T-cell (primary cell): ENCODE results near the gene SYT14. TPM values are rescaled to one million over a fixed set of nuclear protein-coding genes. Genes with fewer than 3 reads are reported as not detected.
"Not testable (repeated sequence)": the region's sequence is repeated elsewhere in the genome, so short reads cannot be mapped to it uniquely, and the experiment has no call there.

Experiments used
- ATAC-seq, 4 experiments: fragments of 200-7000 bp in 3 of 4; fragments of 150-1000 bp in 1 of 4; cut with Tn5 transposase; replicated peaks in 1 of 4; 1 replicate in 3 of 4; 2 replicates in 1 of 4; pipeline ENCODE4 v1.10.0; 2021; ENCODE audit warnings: moderate library complexity in 3 of 4, mild to moderate bottlenecking in 2 of 4, moderate number of reproducible peaks in 1 of 4
- CTCF ChIA-PET, 2 donors: fragments of 300-600 bp; sonication (Branson Sonifier 250); formaldehyde crosslinking; loops; one replicate each; lab custom pipeline; 2022; ENCODE audit warnings: antibody characterized with exemption in 2 of 2; lab: Charles Lee
- POLR2A ChIA-PET, 2 donors: fragments of 300-600 bp; sonication (Branson Sonifier 250); formaldehyde crosslinking; loops; one replicate each; lab custom pipeline; 2022; ENCODE audit warnings: antibody characterized with exemption in 2 of 2; lab: Charles Lee
- DNase-seq, 35 experiments: peaks; one replicate each; pipeline versions ENCODE4 v3.0.0 to v3.0.0-alpha.2; 2013 to 2023
- H3K27ac ChIP-seq: one replicate; pipeline ENCODE4 v1.5.1; 2013; ENCODE audit warnings: low read length
- H3K27me3 ChIP-seq, 2 experiments: replicated peaks in 1 of 2; 1 replicate in 1 of 2; 2 replicates in 1 of 2; pipeline versions ENCODE4 v1.6.1 to v1.7.0; 2013; ENCODE audit warnings: low read length in 1 of 2, mixed read lengths in 1 of 2; ENCODE audit not compliant: control insufficient read depth in 2 of 2, insufficient read depth in 2 of 2; ENCODE audit errors: extremely low read depth in 1 of 2
- H3K36me3 ChIP-seq, 2 donors: 1 replicate in 1 of 2; 2 replicates in 1 of 2; pipeline versions ENCODE4 v1.6.1 to v1.7.0; 2013; ENCODE audit warnings: low read length in 1 of 2; ENCODE audit not compliant: control insufficient read depth in 2 of 2, insufficient read depth in 1 of 2; ENCODE audit errors: extremely low read depth in 1 of 2
- H3K4me1 ChIP-seq, 2 experiments: 1 replicate in 1 of 2; 2 replicates in 1 of 2; pipeline versions ENCODE4 v1.6.1 to v1.7.0; 2013; ENCODE audit warnings: low read length in 2 of 2, mixed read lengths in 1 of 2; ENCODE audit not compliant: insufficient read depth in 2 of 2, control insufficient read depth in 1 of 2; ENCODE audit errors: extremely low read depth in 1 of 2
- H3K4me3 ChIP-seq, 2 donors: 1 replicate in 1 of 2; 2 replicates in 1 of 2; pipeline versions ENCODE4 v1.5.1 to v1.7.0; 2013; ENCODE audit warnings: mild to moderate bottlenecking in 2 of 2, low read length in 1 of 2, moderate library complexity in 1 of 2; ENCODE audit not compliant: control insufficient read depth in 1 of 2; ENCODE audit errors: extremely low read depth in 1 of 2
- H3K9me3 ChIP-seq: 2 replicates; pipeline ENCODE4 v1.7.0; 2013
- H3K27ac Mint-ChIP-seq, 2 donors: one replicate each; pipeline ENCODE4 v1.8.0; 2020 to 2021; ENCODE audit warnings: mild to moderate bottlenecking in 2 of 2, mixed read lengths in 2 of 2
- H3K27me3 Mint-ChIP-seq, 2 donors: one replicate each; pipeline ENCODE4 v1.8.0; 2021 to 2022; ENCODE audit warnings: mixed read lengths in 2 of 2
- H3K36me3 Mint-ChIP-seq: one replicate; pipeline ENCODE4 v1.8.0; 2021; ENCODE audit warnings: mixed read lengths
- H3K4me1 Mint-ChIP-seq, 3 donors: one replicate each; pipeline ENCODE4 v1.8.0; 2020 to 2022; ENCODE audit warnings: mixed read lengths in 3 of 3, mild to moderate bottlenecking in 1 of 3
- H3K4me3 Mint-ChIP-seq, 3 donors: one replicate each; pipeline ENCODE4 v1.8.0; 2020 to 2022; ENCODE audit warnings: mild to moderate bottlenecking in 3 of 3, mixed read lengths in 3 of 3, moderate library complexity in 3 of 3
- H3K9me3 Mint-ChIP-seq, 3 donors: one replicate each; pipeline ENCODE4 v1.8.0; 2020 to 2022; ENCODE audit warnings: mixed read lengths in 3 of 3
- WGBS: methylation state at CpG from one replicate; pipeline ENCODE4 v1.1.5; 2013; ENCODE audit warnings: missing lambda C conversion rate; ENCODE audit not compliant: insufficient coverage; 5-methylcytosine and 5-hydroxymethylcytosine counted together
- total RNA-seq, 35 experiments: library from RNA in 6 of 35; stranded (reverse) in 6 of 35; fragments of 120-200 nt in 1 of 35; gene quantifications; one replicate each; pipeline versions ENCODE4 v1.2.1 to v1.2.4 and lab custom pipeline; 2013 to 2026

SYT14 gene
- not detected for total RNA-seq
- total RNA-seq (2013): not detected
- total RNA-seq (lab: John Stamatoyannopoulos, UW): 0 to 0.18 (median 0) reads per million in 29 experiments

DNA sequence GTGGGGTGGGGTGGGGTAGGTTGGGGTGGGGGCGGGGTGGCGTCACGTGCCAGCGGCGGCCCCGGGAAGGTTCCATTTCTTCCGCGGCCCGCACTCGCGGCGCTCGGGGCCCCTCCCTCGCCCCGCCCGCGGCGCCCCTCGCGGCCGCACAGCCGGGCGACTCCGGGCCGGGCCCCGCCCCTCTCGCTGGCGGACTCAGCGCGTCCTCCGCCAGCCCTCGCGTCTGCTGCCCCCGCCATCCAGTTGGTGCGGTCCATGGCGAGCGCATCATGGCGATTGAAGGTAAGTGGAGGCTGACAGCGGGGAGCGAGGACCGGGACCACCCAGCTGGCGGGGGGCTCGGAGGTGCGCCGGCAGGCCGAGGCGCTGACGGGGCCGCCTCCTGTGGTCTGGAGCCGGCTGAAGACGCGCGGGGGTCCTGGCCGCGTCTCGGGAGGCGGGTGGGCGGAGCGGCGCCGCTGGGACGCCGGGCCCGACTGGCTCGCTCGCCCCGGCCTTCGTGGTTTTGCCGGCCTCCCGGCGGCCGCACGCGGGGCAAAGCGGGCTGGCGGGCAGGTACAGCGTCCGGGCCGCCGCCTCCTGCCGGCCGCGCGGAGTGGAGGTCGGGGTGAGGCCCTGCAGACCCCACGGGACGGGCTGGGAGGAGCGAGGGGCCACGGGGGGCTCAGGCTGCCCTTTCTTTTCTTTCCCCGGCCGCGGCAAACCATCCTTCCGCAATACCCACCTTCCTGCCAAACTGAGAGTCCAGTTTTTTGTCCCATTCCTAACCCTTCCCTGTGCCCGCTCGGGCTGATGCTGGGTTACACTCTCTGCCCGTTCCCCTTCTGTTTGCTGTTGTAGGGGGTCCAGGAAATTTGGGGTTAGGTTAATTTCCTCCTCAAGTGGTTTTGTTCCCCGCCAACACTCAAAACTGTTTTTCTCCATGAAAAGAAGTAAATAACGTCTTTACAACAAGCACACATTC is at the start of gene SYT14:
SYT14 (plus strand) TSS at position 222 of the 964 bp plus-strand sequence; CDS start at position 270, 48 bp downstream.
- H3K4me3 Mint-ChIP-seq: peak within 1 kb of the TSS; percentile 60 to 76 (median 62)
- no peak within 1 kb of the TSS for H3K27ac ChIP-seq
- H3K27ac Mint-ChIP-seq: peak within 1 kb of the TSS in 1 of 2 donors; percentile 71
- peaks cover 66 to 73% of the 10 kb centered on the region in 2 donors for H3K27me3 Mint-ChIP-seq
- H3K4me3 ChIP-seq: peak within 1 kb of the TSS in 1 of 2 donors; percentile 51
- peaks cover 2 to 6% of the 10 kb centered on the region in 2 experiments for H3K4me1 ChIP-seq
- H3K9me3 Mint-ChIP-seq: no peaks in the 10 kb centered on the region
- CTCF ChIA-PET: no interaction called here
- no peaks in the 10 kb centered on the region for H3K36me3 ChIP-seq
- H3K9me3 ChIP-seq: no peaks in the 10 kb centered on the region
- ATAC-seq (no peak), DNase-seq (no peak)
- 8% methylated on average over 81 of the region's 98 CpGs for WGBS
- H3K27me3 ChIP-seq: peaks cover 14 to 17% of the 10 kb centered on the region in 2 experiments
- H3K4me1 Mint-ChIP-seq: peaks cover 10 to 18% (median 13%) of the 10 kb centered on the region in 3 donors
- POLR2A ChIA-PET: no interaction called here
- no peaks in the 10 kb centered on the region for H3K36me3 Mint-ChIP-seq

GRCh38 chr1:209888291-209889076 is 49.5 kb upstream of the SYT14 start:
- CTCF ChIA-PET, H3K36me3 ChIP-seq, H3K9me3 Mint-ChIP-seq, H3K4me3 Mint-ChIP-seq, H3K27me3 ChIP-seq, H3K36me3 Mint-ChIP-seq, DNase-seq, H3K4me1 Mint-ChIP-seq, POLR2A ChIA-PET, H3K4me1 ChIP-seq, H3K27ac ChIP-seq, H3K9me3 ChIP-seq, H3K27ac Mint-ChIP-seq, H3K4me3 ChIP-seq, ATAC-seq: not testable (repeated sequence)
- H3K27me3 Mint-ChIP-seq: peaks cover 17 to 20% of the 10 kb centered on the region in 2 donors
- 82% methylated on average over 23 of the region's 31 CpGs for WGBS

DNA sequence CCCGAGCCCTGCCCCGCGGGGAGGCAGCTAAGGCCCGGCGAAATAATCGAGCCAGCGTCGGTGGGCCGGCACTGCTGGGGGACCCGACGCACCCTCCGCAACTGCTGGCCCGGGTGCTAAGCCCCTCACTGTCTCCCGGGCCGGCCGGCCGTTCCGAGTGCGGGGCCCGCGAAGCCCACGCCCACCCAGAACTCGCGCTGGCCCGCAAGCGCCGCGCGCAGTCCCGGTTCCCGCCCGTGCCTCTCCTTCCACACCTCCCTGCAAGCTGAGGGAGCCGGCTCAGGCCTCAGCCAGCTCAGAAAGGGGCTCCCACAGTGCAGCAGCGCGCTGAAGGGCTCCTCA is 49.0 kb upstream of the SYT14 start:
- CTCF ChIA-PET: no interaction called here
- ATAC-seq (no peak), DNase-seq (no peak)
- Mint-ChIP-seq H3K4me1 (no peaks in the 10 kb centered on the region), H3K36me3 (no peaks in the 10 kb centered on the region), H3K9me3 (no peaks in the 10 kb centered on the region), H3K4me3 (no peak overlapping the region), H3K27ac (no peak overlapping the region), H3K27me3 (peaks cover 19 to 21% of the 10 kb centered on the region in 2 donors)
- Histone ChIP-seq H3K27ac (no peak overlapping the region), H3K36me3 (no peaks in the 10 kb centered on the region), H3K4me1 (no peaks in the 10 kb centered on the region), H3K4me3 (no peak overlapping the region), H3K27me3 (peaks cover 0 to 4% of the 10 kb centered on the region in 2 experiments), H3K9me3 (no peaks in the 10 kb centered on the region)
- POLR2A ChIA-PET: no interaction called here
- 92% methylated on average over 34 of the region's 35 CpGs for WGBS

DNA sequence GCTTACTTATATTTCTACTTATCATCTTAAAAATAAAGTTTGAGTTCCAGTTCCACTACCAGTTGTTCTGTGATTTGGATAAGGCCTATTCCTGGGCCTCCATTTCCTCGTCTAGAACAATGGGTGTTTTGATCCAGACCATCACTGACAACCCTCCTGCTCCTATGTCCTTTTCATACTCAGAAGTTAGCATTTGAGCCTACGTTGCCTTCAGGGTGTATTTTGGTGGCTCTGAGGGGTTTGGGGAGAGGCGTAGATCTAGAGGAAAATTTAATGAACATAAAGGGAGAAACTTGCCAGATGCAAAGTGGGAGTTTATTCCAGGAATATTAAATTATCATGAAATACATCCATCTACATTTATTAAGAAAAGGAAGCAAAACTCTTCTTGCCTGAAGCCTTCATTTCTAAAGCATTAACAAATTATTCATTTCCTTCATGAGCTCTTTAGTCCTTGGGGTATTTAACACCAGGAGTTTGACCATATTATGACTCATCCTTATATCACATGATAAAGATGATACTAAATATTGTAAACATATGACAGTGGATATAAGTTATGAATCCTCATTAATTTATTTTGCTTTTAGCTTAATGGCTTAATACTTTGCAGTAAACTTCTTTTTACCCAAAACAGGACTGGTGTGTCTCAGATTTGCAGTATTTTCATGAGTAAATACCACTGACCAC is 47.2 kb upstream of the SYT14 start:
- peaks cover 0 to 5% of the 10 kb centered on the region in 2 experiments for H3K4me1 ChIP-seq
- no peaks in the 10 kb centered on the region for H3K36me3 Mint-ChIP-seq
- H3K27me3 Mint-ChIP-seq: peaks cover 15 to 24% of the 10 kb centered on the region in 2 donors
- DNase-seq (no peak), ATAC-seq (no peak)
- no peak overlapping the region for H3K4me3 Mint-ChIP-seq
- H3K27ac Mint-ChIP-seq: no peak overlapping the region
- H3K27ac ChIP-seq: no peak overlapping the region
- ChIA-PET CTCF (no interaction called here), POLR2A (no interaction called here)
- H3K36me3 ChIP-seq: no peaks in the 10 kb centered on the region
- no CpG with 5 or more reads among the region's 3 CpGs for WGBS
- peaks cover 0 to 4% of the 10 kb centered on the region in 2 experiments for H3K27me3 ChIP-seq
- no peaks in the 10 kb centered on the region for H3K9me3 Mint-ChIP-seq
- peaks cover 4 to 6% (median 4%) of the 10 kb centered on the region in 3 donors for H3K4me1 Mint-ChIP-seq
- H3K4me3 ChIP-seq: no peak overlapping the region
- H3K9me3 ChIP-seq: no peaks in the 10 kb centered on the region

DNA sequence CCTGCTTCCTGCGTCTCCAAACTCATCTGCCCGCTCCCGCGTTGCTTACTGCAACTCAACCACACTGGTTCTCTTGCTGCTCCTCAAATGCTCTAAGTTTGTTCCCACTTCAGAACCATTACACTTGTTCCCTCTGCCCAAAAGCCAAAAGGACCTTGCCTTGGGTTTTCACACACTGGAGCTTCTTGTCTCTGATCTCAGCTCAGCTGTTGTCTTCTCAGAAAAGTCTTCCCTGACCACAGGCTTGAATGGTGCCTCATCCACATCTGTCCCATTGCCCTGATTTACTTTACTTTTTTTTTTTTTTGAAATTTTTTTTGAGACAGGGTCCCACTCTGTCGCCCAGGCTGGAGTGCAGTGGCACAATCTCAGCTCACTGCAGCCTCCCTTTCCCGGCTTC is 44.3 kb upstream of the SYT14 start:
- Histone ChIP-seq H3K27ac (no peak overlapping the region), H3K4me3 (no peak overlapping the region), H3K27me3 (no peaks in the 10 kb centered on the region), H3K36me3 (no peaks in the 10 kb centered on the region), H3K4me1 (peaks cover 0 to 9% of the 10 kb centered on the region in 2 experiments), H3K9me3 (no peaks in the 10 kb centered on the region)
- Mint-ChIP-seq H3K9me3 (no peaks in the 10 kb centered on the region), H3K4me1 (peaks cover 8 to 12% (median 11%) of the 10 kb centered on the region in 3 donors), H3K4me3 (no peak overlapping the region), H3K27ac (no peak overlapping the region), H3K36me3 (no peaks in the 10 kb centered on the region), H3K27me3 (peaks cover 18 to 24% of the 10 kb centered on the region in 2 donors)
- WGBS: 85% methylated on average over 4 of the region's 6 CpGs
- CTCF ChIA-PET: no interaction called here
- POLR2A ChIA-PET: no interaction called here
- no peak for ATAC-seq
- DNase-seq: no peak

DNA sequence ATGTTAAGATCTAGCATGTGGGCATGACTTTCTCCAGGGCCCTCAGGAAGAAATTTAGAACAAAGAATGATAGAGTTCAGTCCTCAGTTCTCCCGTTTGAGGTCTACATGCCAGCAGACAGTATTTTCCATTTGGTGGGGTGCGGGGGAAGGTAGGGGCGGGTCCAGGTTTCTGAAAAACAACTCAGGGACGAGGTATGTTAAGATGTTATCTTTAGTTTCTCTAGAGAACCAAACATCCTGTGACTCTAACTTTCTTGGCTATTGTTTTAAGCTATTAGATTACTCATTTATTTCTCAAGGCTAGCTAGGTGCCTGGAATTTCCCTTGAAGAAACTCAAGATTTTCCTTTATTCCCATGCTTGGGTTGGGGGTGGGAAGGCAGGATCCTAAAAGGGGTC is 42.3 kb upstream of the SYT14 start:
- ATAC-seq (peak in 2 of 4 experiments; percentile 48 to 70), DNase-seq (no peak)
- Histone ChIP-seq H3K4me1 (peaks cover 0 to 9% of the 10 kb centered on the region in 2 experiments), H3K9me3 (no peaks in the 10 kb centered on the region), H3K4me3 (no peak overlapping the region), H3K27me3 (peaks cover 0 to 5% of the 10 kb centered on the region in 2 experiments), H3K36me3 (no peaks in the 10 kb centered on the region), H3K27ac (no peak overlapping the region)
- WGBS: no CpG with 5 or more reads among the region's 4 CpGs
- ChIA-PET CTCF (no interaction called here), POLR2A (interaction anchor here in 1 of 2 donors (0.6 kb wide), 1 partner anchor 449 kb away, joined by 5 read pairs; no protein-coding TSS in a partner anchor)
- Mint-ChIP-seq H3K9me3 (no peaks in the 10 kb centered on the region), H3K27me3 (peaks cover 18 to 24% of the 10 kb centered on the region in 2 donors), H3K4me1 (peaks cover 8 to 12% (median 11%) of the 10 kb centered on the region in 3 donors), H3K27ac (peak overlapping the region; percentile 43 to 44), H3K36me3 (no peaks in the 10 kb centered on the region), H3K4me3 (no peak overlapping the region)
